IMR-90 (cell line): ENCODE results near the gene INO80D. TPM values are rescaled to one million over a fixed set of nuclear protein-coding genes. Genes with fewer than 3 reads are reported as not detected.

Source experiments
- ATAC-seq: fragments of 200-7000 bp; cut with Tn5 transposase; 2 replicates; pipeline ENCODE4 v1.9.1; 2020; ENCODE audit warnings: low read depth, mild to moderate bottlenecking, moderate library complexity
- BruUV-seq: library from RNA; stranded (reverse); fragments of 400-500 nt; replicated peaks from 2 replicates; lab custom pipeline; 2021; lab: Mats Ljungman, UMichigan
- CTCF ChIA-PET: fragments of 300-600 bp; formaldehyde crosslinking; extraction: SDS; loops from one replicate; lab custom pipeline; 2021; ENCODE audit warnings: antibody characterized with exemption; lab: Yijun Ruan, JAX
- POLR2A ChIA-PET: fragments of 300-600 bp; sonication (Branson Sonifier 250); formaldehyde crosslinking; loops from one replicate; lab custom pipeline; 2022; ENCODE audit warnings: antibody characterized with exemption; ENCODE audit not compliant: unreplicated experiment; lab: Charles Lee
- DNase-seq: peaks from one replicate; pipeline ENCODE4 v3.0.0; 2013
- H2AFZ ChIP-seq: replicated peaks from 2 replicates; pipeline ENCODE3; 2013; ENCODE audit warnings: low read length, mild to moderate bottlenecking; ENCODE audit not compliant: poor library complexity
- H2AK5ac ChIP-seq: 2 replicates; pipeline ENCODE4 v1.6.1; 2013; ENCODE audit warnings: low read depth, low read length, inconsistent platforms
- H2AK9ac ChIP-seq: replicated peaks from 2 replicates; pipeline ENCODE3; 2013; ENCODE audit warnings: mild to moderate bottlenecking, low read depth, low read length, moderate library complexity; ENCODE audit not compliant: poor library complexity
- H2BK120ac ChIP-seq: 2 replicates; pipeline ENCODE4 v1.6.1; 2013; ENCODE audit warnings: low read depth, low read length, inconsistent platforms
- H2BK15ac ChIP-seq: 3 replicates; pipeline ENCODE4 v1.6.1; 2013; ENCODE audit warnings: low read depth, low read length, inconsistent platforms
- H2BK20ac ChIP-seq: 2 replicates; pipeline ENCODE4 v1.6.1; 2013; ENCODE audit warnings: low read depth, mild to moderate bottlenecking, inconsistent platforms, low read length, moderate library complexity
- H2BK5ac ChIP-seq: 2 replicates; pipeline ENCODE4 v1.6.1; 2013; ENCODE audit warnings: mild to moderate bottlenecking, low read depth, low read length, inconsistent platforms; ENCODE audit not compliant: poor library complexity, severe bottlenecking
- H3K14ac ChIP-seq: replicated peaks from 2 replicates; pipeline ENCODE4 v1.6.1; 2013; ENCODE audit warnings: low read depth, low read length, inconsistent platforms
- H3K18ac ChIP-seq: 2 replicates; pipeline ENCODE4 v1.6.1; 2013; ENCODE audit warnings: low read depth, low read length, control low read depth
- H3K23ac ChIP-seq: 2 replicates; pipeline ENCODE4 v1.6.1; 2013; ENCODE audit warnings: low read depth, low read length, inconsistent platforms
- H3K27ac ChIP-seq: 2 replicates; pipeline ENCODE4 v1.5.1; 2013; ENCODE audit warnings: mild to moderate bottlenecking, control low read depth, low read length; ENCODE audit not compliant: insufficient read depth
- H3K27me3 ChIP-seq: 2 replicates; pipeline ENCODE4 v1.6.1; 2013; ENCODE audit warnings: low read length; ENCODE audit not compliant: control insufficient read depth, insufficient read depth
- H3K36me3 ChIP-seq: 2 replicates; pipeline ENCODE4 v1.6.1; 2013; ENCODE audit warnings: low read length, mixed read lengths; ENCODE audit not compliant: control insufficient read depth, insufficient read depth
- H3K4ac ChIP-seq: 2 replicates; pipeline ENCODE4 v1.6.1; 2013; ENCODE audit warnings: low read depth, low read length, inconsistent platforms
- H3K4me1 ChIP-seq: 2 replicates; pipeline ENCODE4 v1.6.1; 2013; ENCODE audit warnings: low read length, mixed read lengths; ENCODE audit not compliant: control insufficient read depth, insufficient read depth
- H3K4me2 ChIP-seq: 2 replicates; pipeline ENCODE4 v1.6.1; 2013; ENCODE audit warnings: low read depth, mild to moderate bottlenecking, control low read depth, low read length, moderate library complexity
- H3K4me3 ChIP-seq: 2 replicates; pipeline ENCODE4 v1.5.1; 2013; ENCODE audit warnings: low read depth, mild to moderate bottlenecking, control low read depth, low read length, moderate library complexity; ENCODE audit not compliant: insufficient read depth
- H3K56ac ChIP-seq: 2 replicates; pipeline ENCODE4 v1.6.1; 2013; ENCODE audit warnings: low read length, inconsistent platforms; ENCODE audit not compliant: insufficient read depth; ENCODE audit errors: extremely low read depth
- H3K79me1 ChIP-seq, 2 experiments: 2 replicates each; pipeline ENCODE4 v1.6.1; 2013; ENCODE audit warnings: low read length in 2 of 2, inconsistent platforms in 1 of 2, low read depth in 1 of 2
- H3K9ac ChIP-seq: 2 replicates; pipeline ENCODE4 v1.6.1; 2013; ENCODE audit warnings: low read depth, low read length, control low read depth
- H3K9me1 ChIP-seq: 2 replicates; pipeline ENCODE4 v1.6.1; 2013; ENCODE audit warnings: low read length, inconsistent platforms; ENCODE audit not compliant: insufficient read depth
- H3K9me3 ChIP-seq: 2 replicates; pipeline ENCODE4 v1.6.1; 2013; ENCODE audit warnings: low read length; ENCODE audit not compliant: control insufficient read depth, insufficient read depth
- H4K20me1 ChIP-seq: 2 replicates; pipeline ENCODE4 v1.6.1; 2013; ENCODE audit warnings: low read length, inconsistent platforms; ENCODE audit not compliant: insufficient read depth
- H4K5ac ChIP-seq: 2 replicates; pipeline ENCODE4 v1.6.1; 2013; ENCODE audit warnings: mild to moderate bottlenecking, low read depth, low read length, control low read depth
- H4K8ac ChIP-seq, 2 experiments: 2 replicates each; pipeline ENCODE4 v1.6.1; 2013; ENCODE audit warnings: low read depth in 2 of 2, low read length in 2 of 2, control low read depth in 1 of 2, inconsistent platforms in 1 of 2
- H4K91ac ChIP-seq: 2 replicates; pipeline ENCODE4 v1.6.1; 2013; ENCODE audit warnings: low read depth, low read length, inconsistent platforms; ENCODE audit not compliant: insufficient read depth
- BHLHE40 ChIP-seq: fragments of 150-350 bp; IDR thresholded peaks from 2 replicates; pipeline ENCODE4 v1.6.1; 2016; ENCODE audit warnings: mild to moderate bottlenecking, low read depth, low read length
- CEBPB ChIP-seq: IDR thresholded peaks from 2 replicates; pipeline ENCODE4 v1.6.1; 2012; ENCODE audit warnings: low read depth, low read length, improper control_type of control experiment
- CHD1 ChIP-seq: IDR thresholded peaks from 2 replicates; pipeline ENCODE4 v1.6.1; 2012; ENCODE audit warnings: low read depth, low read length, improper control_type of control experiment
- CTCF ChIP-seq: conservative IDR thresholded peaks from 2 replicates; pipeline ENCODE4 v1.5.1; 2012; ENCODE audit warnings: mild to moderate bottlenecking, low read depth, low read length, improper control_type of control experiment
- ELK1 ChIP-seq: fragments of 150-350 bp; IDR thresholded peaks from 2 replicates; pipeline ENCODE4 v1.6.1; 2016; ENCODE audit warnings: low read depth, mild to moderate bottlenecking, low read length, moderate library complexity, borderline replicate concordance
- FOS ChIP-seq: fragments of 150-350 bp; IDR thresholded peaks from 2 replicates; pipeline ENCODE4 v1.6.1; 2016; ENCODE audit warnings: low read depth, low read length
- MAFK ChIP-seq: IDR thresholded peaks from 2 replicates; pipeline ENCODE4 v1.6.1; 2012; ENCODE audit warnings: low read depth, low read length, improper control_type of control experiment
- MAZ ChIP-seq: IDR thresholded peaks from 2 replicates; pipeline ENCODE4 v1.6.1; 2012; ENCODE audit warnings: low read depth, mild to moderate bottlenecking, low read length, improper control_type of control experiment, moderate library complexity, borderline replicate concordance
- MXI1 ChIP-seq: IDR thresholded peaks from 2 replicates; pipeline ENCODE4 v1.6.1; 2012; ENCODE audit warnings: low read depth, mild to moderate bottlenecking, low read length, moderate library complexity, borderline replicate concordance
- NFE2L2 ChIP-seq: fragments of 150-350 bp; IDR thresholded peaks from 2 replicates; pipeline ENCODE4 v1.6.1; 2016; ENCODE audit warnings: low read depth, mild to moderate bottlenecking, low read length
- POLR2A ChIP-seq: IDR thresholded peaks from 2 replicates; pipeline ENCODE4 v1.6.1; 2012; ENCODE audit warnings: mild to moderate bottlenecking, low read depth, low read length
- RAD21 ChIP-seq: IDR thresholded peaks from 2 replicates; pipeline ENCODE4 v1.6.1; 2012; ENCODE audit warnings: low read length, improper control_type of control experiment
- RCOR1 ChIP-seq: IDR thresholded peaks from 2 replicates; pipeline ENCODE4 v1.6.1; 2012; ENCODE audit warnings: mild to moderate bottlenecking, low read length, improper control_type of control experiment; ENCODE audit not compliant: insufficient replicate concordance
- RFX5 ChIP-seq: IDR thresholded peaks from 2 replicates; pipeline ENCODE4 v1.8.0; 2012; ENCODE audit warnings: low read depth, mild to moderate bottlenecking, low read length, moderate library complexity
- SMC3 ChIP-seq: fragments of 150-350 bp; IDR thresholded peaks from 2 replicates; pipeline ENCODE4 v1.6.1; 2016; ENCODE audit warnings: low read depth, mild to moderate bottlenecking, antibody characterized with exemption, low read length, moderate library complexity
- WGBS, 2 experiments: methylation state at CpG; one replicate each; pipeline versions ENCODE4 v1.1.5 to v1.1.7; 2013; ENCODE audit warnings: missing lambda C conversion rate in 2 of 2; ENCODE audit not compliant: insufficient read length in 1 of 2; ENCODE audit errors: extremely low coverage in 2 of 2; 5-methylcytosine and 5-hydroxymethylcytosine counted together
- dilution Hi-C: fragments of 300-500 bp; cut with HindIII; formaldehyde crosslinking; loops from one replicate; pipeline ENCODE4 v1.14.3; 2018; ENCODE audit warnings: low sequenced_read_pairs; ENCODE audit not compliant: unreplicated experiment
- in situ Hi-C: fragments of 300-500 bp; cut with MboI; formaldehyde crosslinking; loops from 3 replicates; pipeline ENCODE4 v1.14.3; 2019; ENCODE audit warnings: low sequenced_read_pairs, inconsistent platforms, mixed read lengths
- intact Hi-C: fragments of 100-400 bp; cut with micrococcal nuclease; formaldehyde crosslinking; loops from 2 replicates; pipeline ENCODE4 v1.10.0; 2022
- polyA plus RNA-seq, 3 experiments: library from polyadenylated mRNA; depleted of rRNA; stranded (reverse); fragments of >200 nt; gene quantifications; 2 replicates each; pipeline ENCODE4 v1.2.3, GENCODE V29; 2012; ENCODE audit warnings: low replicate concordance in 1 of 3
- total RNA-seq: library from RNA; depleted of rRNA; stranded (reverse); fragments of >200 nt; gene quantifications from 2 replicates; pipeline ENCODE4 v1.2.3, GENCODE V29; 2012

INO80D gene
- total and polyA plus RNA-seq, 2 of the 4 experiments (the other 2 are of a cell fraction): 0.79 to 4.5 TPM

DNA sequence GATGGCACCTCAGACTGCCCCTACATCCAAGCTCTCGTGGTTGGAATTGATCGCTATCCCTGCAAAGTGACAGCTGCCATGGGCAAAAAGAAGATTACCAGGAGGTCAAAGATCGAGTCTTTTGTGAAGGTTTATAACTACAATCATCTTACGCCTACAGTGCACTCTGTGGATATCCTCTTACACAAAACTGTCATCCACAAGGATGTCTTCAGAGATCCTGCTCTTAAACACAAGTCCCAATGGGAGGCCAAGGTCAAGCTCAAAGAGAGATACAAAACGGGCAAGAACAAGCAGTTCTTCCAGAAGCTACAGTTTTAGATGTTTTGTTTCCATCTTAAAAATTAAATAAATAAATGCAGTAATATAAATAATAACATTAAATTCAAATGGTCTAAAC, 45.4 kb downstream of the INO80D start:
- no peak overlapping the region for H3K9ac ChIP-seq

More for the DNA sequence above, 45.4 kb downstream of the INO80D start:
- Histone ChIP-seq H3K4me2 (no peak overlapping the region), H2BK120ac (no peak overlapping the region), H3K79me1 (peaks cover 14 to 27% of the 10 kb centered on the region in 2 experiments; a peak in 3 of 4 replicates), H2BK5ac (no peak overlapping the region), H2AFZ (no peak overlapping the region), H3K23ac (no peak overlapping the region), H3K4ac (no peak overlapping the region), H4K8ac (no peak overlapping the region), H3K4me3 (no peak overlapping the region), H3K9me1 (no peaks in the 10 kb centered on the region; the same call in 1 of the 2 replicates), H2BK15ac (no peak overlapping the region), H3K18ac (no peak overlapping the region), H3K9me3 (no peaks in the 10 kb centered on the region), H3K27me3 (no peaks in the 10 kb centered on the region), H4K91ac (no peak overlapping the region), H3K14ac (no peak overlapping the region), H3K27ac (no peak overlapping the region), H4K20me1 (peaks cover 7% of the 10 kb centered on the region; the same call in 1 of the 2 replicates), H3K36me3 (peaks cover 8% of the 10 kb centered on the region), H2AK9ac (no peak overlapping the region), H2AK5ac (no peak overlapping the region), H4K5ac (no peak overlapping the region), H2BK20ac (no peak overlapping the region), H3K4me1 (no peaks in the 10 kb centered on the region), H3K56ac (no peak overlapping the region)
- ATAC-seq (no peak), DNase-seq (no peak)
- in situ Hi-C loops: no loop called here
- WGBS, 2 experiments: no CpG with 5 or more reads among the region's 5 CpGs
- ChIA-PET POLR2A (no interaction called here), CTCF (interaction anchor here (0.6 kb wide), 1 partner anchor 37 kb away, joined by 5 read pairs; no protein-coding TSS in a partner anchor)
- no TSS peak for BruUV-seq
- intact Hi-C loops: no loop called here
- dilution Hi-C loops: no loop called here
- TF ChIP-seq POLR2A (no peak), RFX5 (no peak), RCOR1 (no peak), BHLHE40 (no peak), MXI1 (no peak), CHD1 (no peak), ELK1 (no peak), FOS (no peak), RAD21 (no peak), NFE2L2 (no peak), MAZ (no peak), CEBPB (no peak), MAFK (no peak), SMC3 (no peak), CTCF (no peak)
